T-helper 2 cell (primary cell): Measurements from ENCODE around the gene STK17A.

ENCODE experiments used
- DNase-seq, 5 experiments: peaks; one replicate each; pipeline versions ENCODE4 v3.0.0 to v3.0.0-alpha.2; 2012 to 2022

STK17A gene

GRCh38 chr7:43637114-43637806 lies 54.4 kb downstream of the STK17A start:
- peak in 1 of 5 experiments; percentile 48 for DNase-seq

GRCh38 chr7:43639858-43640491 lies 57.1 kb downstream of the STK17A start:
- DNase-seq, result no peak

GRCh38 chr7:43640679-43641078 lies 57.8 kb downstream of the STK17A start:
- DNase-seq, result no peak

GRCh38 chr7:43642897-43643630 lies 60.2 kb downstream of the STK17A start:
- no peak for DNase-seq

GRCh38 chr7:43643846-43644245 lies 60.9 kb downstream of the STK17A start:
- DNase-seq, result no peak

- DNase-seq, result no peak
These were observed 62.9 kb downstream of the STK17A start for GRCh38 chr7:43645699-43646226.

GRCh38 chr7:43646603-43647338 lies 63.9 kb downstream of the STK17A start:
- no peak for DNase-seq

GRCh38 chr7:43647339-43647672 lies 64.4 kb downstream of the STK17A start:
- no peak for DNase-seq

- peak in 3 of 5 experiments; percentile 27 to 77 (median 31) for DNase-seq
These were observed 65.0 kb downstream of the STK17A start for GRCh38 chr7:43647673-43648472.

GRCh38 chr7:43648473-43649406 lies 65.8 kb downstream of the STK17A start:
- peak in 4 of 5 experiments; percentile 40 to 96 (median 76) for DNase-seq

- DNase-seq, result peak in 3 of 5 experiments; percentile 53 to 97 (median 88)
These were observed 66.9 kb downstream of the STK17A start for GRCh38 chr7:43649755-43650274.

GRCh38 chr7:43650457-43651052 lies 67.6 kb downstream of the STK17A start:
- DNase-seq, result peak in 1 of 5 experiments; percentile 34

- no peak for DNase-seq
These were observed 69.5 kb downstream of the STK17A start for GRCh38 chr7:43652364-43652763.

- no peak for DNase-seq
These were observed 70.6 kb downstream of the STK17A start for GRCh38 chr7:43653466-43653865.

- DNase-seq, result no peak
These were observed 71.1 kb downstream of the STK17A start for GRCh38 chr7:43653891-43654504.

GRCh38 chr7:43655584-43655983 lies 72.7 kb downstream of the STK17A start:
- no peak for DNase-seq

- DNase-seq, result no peak
These were observed 74.1 kb downstream of the STK17A start for GRCh38 chr7:43656997-43657396.

- DNase-seq, result peak in 1 of 5 experiments; percentile 78
These were observed 76.0 kb downstream of the STK17A start for GRCh38 chr7:43658718-43659548.

- no peak for DNase-seq
These were observed 76.6 kb downstream of the STK17A start for GRCh38 chr7:43659549-43659896.
